ENCODE data around the gene TGFBR3. TPM values are rescaled to one million over a fixed set of nuclear protein-coding genes. Genes with fewer than 3 reads are reported as not detected.
A peak's percentile ranks its signal among the peaks of the same experiment; 100 is the strongest.

The TGFBR3 gene
- total and polyA plus RNA-seq, 10 donors, result 5.2 to 254 (median 166) TPM

GRCh38 chr1:91790392-91790791 lies 95.6 kb downstream of the TGFBR3 start:
- WGBS, 5 donors, result 44 to 69% (median 53%) methylated on average over 1 of the region's 1 CpG
- Histone ChIP-seq H3K4me3 (no peak overlapping the region), H3K4me1 (peaks cover 10 to 78% (median 46%) of the 10 kb centered on the region in 6 donors), H3K9me3 (no peaks in the 10 kb centered on the region), H3K27ac (peak overlapping the region in 6 of 8 donors; percentile 42 to 89 (median 76)), H3K36me3 (no peaks in the 10 kb centered on the region), H3K27me3 (replicated peaks in 1 of 7) (no peaks in the 10 kb centered on the region)
- DNase-seq, result no peak
- intact Hi-C loops (cut with DNase I; ENCODE audit: low total_unique reads), result no loop called here
- TF ChIP-seq CTCF (IDR thresholded peaks at IDR 0.05 in 8 of 11, conservative IDR thresholded peaks at IDR 0.05 in 3 of 11) (no peak), POLR2A (IDR thresholded peaks at IDR 0.05) (no peak), POLR2AphosphoS5 (IDR thresholded peaks at IDR 0.05) (no peak)

GRCh38 chr1:91789273-91789997 lies 96.5 kb downstream of the TGFBR3 start:
- WGBS, 5 donors, result 66 to 82% (median 76%) methylated on average over 12 of the region's 12 CpGs
- TF ChIP-seq CTCF (IDR thresholded peaks at IDR 0.05 in 8 of 11, conservative IDR thresholded peaks at IDR 0.05 in 3 of 11) (no peak), POLR2A (IDR thresholded peaks at IDR 0.05) (no peak), POLR2AphosphoS5 (IDR thresholded peaks at IDR 0.05) (no peak)
- H3K27ac ChIP-seq, result peak overlapping the region; percentile 42 to 89 (median 76)
- H3K4me1 ChIP-seq, result peaks cover 10 to 81% (median 45%) of the 10 kb centered on the region in 6 donors
- H3K4me3 ChIP-seq, result no peak overlapping the region
- no peaks in the 10 kb centered on the region for H3K27me3 ChIP-seq (replicated peaks in 1 of 7)
- no peaks in the 10 kb centered on the region for H3K36me3 ChIP-seq
- no peak for DNase-seq
- intact Hi-C loops (cut with DNase I; ENCODE audit: low total_unique reads), result no loop called here
- no peaks in the 10 kb centered on the region for H3K9me3 ChIP-seq

GRCh38 chr1:91787919-91788318 lies 98.0 kb downstream of the TGFBR3 start:
- WGBS, 5 donors, result 72 to 91% (median 79%) methylated on average over 3 of the region's 3 CpGs
- DNase-seq, result no peak
- H3K27me3 ChIP-seq (replicated peaks in 1 of 7), result no peaks in the 10 kb centered on the region
- TF ChIP-seq POLR2A (IDR thresholded peaks at IDR 0.05), result no peak
- TF ChIP-seq POLR2AphosphoS5 (IDR thresholded peaks at IDR 0.05), result no peak
- no peak for TF ChIP-seq CTCF (IDR thresholded peaks at IDR 0.05 in 8 of 11, conservative IDR thresholded peaks at IDR 0.05 in 3 of 11)
- H3K36me3 ChIP-seq, result peaks cover 0 to 3% (median 0%) of the 10 kb centered on the region in 6 donors
- intact Hi-C loops (cut with DNase I; ENCODE audit: low total_unique reads), result no loop called here
- H3K4me1 ChIP-seq, result peaks cover 18 to 88% (median 54%) of the 10 kb centered on the region in 6 donors
- H3K27ac ChIP-seq, result peak overlapping the region; percentile 36 to 89 (median 76)
- H3K4me3 ChIP-seq, result no peak overlapping the region
- H3K9me3 ChIP-seq, result no peaks in the 10 kb centered on the region

- Histone ChIP-seq H3K4me1 (peaks cover 12 to 81% (median 37%) of the 10 kb centered on the region in 6 donors), H3K4me3 (no peak overlapping the region), H3K27me3 (replicated peaks in 1 of 7) (no peaks in the 10 kb centered on the region), H3K27ac (peak overlapping the region in 3 of 8 donors; percentile 44 to 50 (median 47)), H3K36me3 (peaks cover 0 to 14% (median 3%) of the 10 kb centered on the region in 6 donors), H3K9me3 (no peaks in the 10 kb centered on the region)
- intact Hi-C loops (cut with DNase I; ENCODE audit: low total_unique reads), result no loop called here
- 81 to 95% (median 91%) methylated on average over 4 of the region's 4 CpGs for WGBS, 5 donors
- no peak for DNase-seq
- TF ChIP-seq CTCF (IDR thresholded peaks at IDR 0.05 in 8 of 11, conservative IDR thresholded peaks at IDR 0.05 in 3 of 11), result no peak
These were observed 101.3 kb downstream of the TGFBR3 start for GRCh38 chr1:91784616-91785015.
